Small intestine (tissue), 7 donors: ENCODE results near the gene RFX5. TPM values are rescaled to one million over a fixed set of nuclear protein-coding genes. Genes with fewer than 3 reads are reported as not detected.

Source experiments
- DNase-seq, 2 donors: peaks; one replicate each; pipeline versions ENCODE4 v3.0.0 to v3.0.0-alpha.2; 2013
- FAIRE-seq: peaks from 2 replicates; lab custom pipeline; 2012; peaks lifted over from hg19 to GRCh38; lab: Jason Lieb, UNC
- H3K27ac ChIP-seq, 3 donors: one replicate each; pipeline ENCODE4 v1.5.1; 2013; ENCODE audit warnings: low read length in 2 of 3, mild to moderate bottlenecking in 2 of 3, control low read depth in 1 of 3, inconsistent platforms in 1 of 3, low read depth in 1 of 3, moderate library complexity in 1 of 3
- H3K27me3 ChIP-seq, 3 donors: one replicate each; pipeline ENCODE4 v1.6.1; 2013; ENCODE audit warnings: low read length in 3 of 3, inconsistent platforms in 1 of 3; ENCODE audit not compliant: control insufficient read depth in 3 of 3, insufficient read depth in 3 of 3
- H3K36me3 ChIP-seq, 3 donors: one replicate each; pipeline ENCODE4 v1.6.1; 2013; ENCODE audit warnings: low read length in 3 of 3, inconsistent platforms in 1 of 3, low read depth in 1 of 3, mild to moderate bottlenecking in 1 of 3, moderate library complexity in 1 of 3; ENCODE audit not compliant: control insufficient read depth in 3 of 3, insufficient read depth in 2 of 3
- H3K4me1 ChIP-seq, 3 donors: one replicate each; pipeline ENCODE4 v1.6.1; 2013; ENCODE audit warnings: low read length in 2 of 3, inconsistent platforms in 1 of 3, low read depth in 1 of 3, mild to moderate bottlenecking in 1 of 3, moderate library complexity in 1 of 3; ENCODE audit not compliant: control insufficient read depth in 3 of 3, insufficient read depth in 2 of 3
- H3K4me3 ChIP-seq, 3 donors: one replicate each; pipeline ENCODE4 v1.5.1; 2013; ENCODE audit warnings: low read length in 3 of 3, control low read depth in 1 of 3, inconsistent platforms in 1 of 3, low read depth in 1 of 3, mild to moderate bottlenecking in 1 of 3, moderate library complexity in 1 of 3
- H3K9me3 ChIP-seq, 2 donors: one replicate each; pipeline ENCODE4 v1.6.1; 2013; ENCODE audit warnings: low read depth in 1 of 2, low read length in 1 of 2; ENCODE audit not compliant: control insufficient read depth in 2 of 2, insufficient read depth in 1 of 2
- WGBS, 3 donors: extraction: QIAGEN DNeasy Blood & Tissue Kit; methylation state at CpG; one replicate each; pipeline ENCODE4 v1.1.7; 2013; 5-methylcytosine and 5-hydroxymethylcytosine counted together
- polyA plus RNA-seq, 4 donors: library from polyadenylated mRNA; stranded (reverse) in 3 of 4; unstranded in 1 of 4; fragments of 200-250 nt in 3 of 4; fragments of 120-200 nt in 1 of 4; gene quantifications; one replicate each; pipeline versions ENCODE4 v1.2.1 to v1.2.3, GENCODE V29; 2013
- donor health status: healthy with polysubstance abuse.
- donor health status: control.
- donor health status: control.
- donor health status: Bipolar disorder and iron deficiency.
- donor health status: healthy.

Gene RFX5
- polyA plus RNA-seq, 4 donors = 12.4 to 36.8 (median 25.8) TPM

GRCh38 chr1:151377150-151377884, 30.3 kb upstream of the RFX5 start:
- FAIRE-seq (no peak), DNase-seq (no peak)
- Histone ChIP-seq H3K4me3 (no peak overlapping the region), H3K27ac (no peak overlapping the region), H3K36me3 (no peaks in the 10 kb centered on the region), H3K4me1 (peaks cover 2 to 3% (median 2%) of the 10 kb centered on the region in 3 donors), H3K9me3 (no peaks in the 10 kb centered on the region), H3K27me3 (no peaks in the 10 kb centered on the region)
- WGBS, 3 donors = 44 to 60% (median 45%) methylated on average over 3 of the region's 3 CpGs

DNA sequence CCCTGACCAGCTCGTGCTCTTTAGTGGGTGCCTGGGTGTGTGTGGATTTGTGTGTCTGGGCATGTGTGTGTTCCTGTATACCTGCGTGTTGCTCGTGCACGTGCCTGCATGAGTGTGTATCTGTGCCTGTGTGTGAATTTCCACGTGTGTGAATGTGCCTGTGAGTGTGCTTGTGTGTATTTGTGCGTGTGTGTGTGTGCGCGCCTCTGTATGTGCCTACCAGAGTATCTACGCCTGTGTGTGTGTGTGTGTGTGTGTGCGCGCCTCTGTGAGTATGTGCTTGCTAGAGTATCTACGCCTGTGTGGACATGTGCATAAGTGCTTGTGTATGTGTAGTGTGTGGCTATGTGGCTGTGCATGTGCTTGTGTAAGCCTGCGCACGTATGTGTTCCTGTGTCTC, 26.1 kb upstream of the RFX5 start:
- peaks cover 9 to 35% (median 11%) of the 10 kb centered on the region in 3 donors for H3K4me1 ChIP-seq

DNA sequence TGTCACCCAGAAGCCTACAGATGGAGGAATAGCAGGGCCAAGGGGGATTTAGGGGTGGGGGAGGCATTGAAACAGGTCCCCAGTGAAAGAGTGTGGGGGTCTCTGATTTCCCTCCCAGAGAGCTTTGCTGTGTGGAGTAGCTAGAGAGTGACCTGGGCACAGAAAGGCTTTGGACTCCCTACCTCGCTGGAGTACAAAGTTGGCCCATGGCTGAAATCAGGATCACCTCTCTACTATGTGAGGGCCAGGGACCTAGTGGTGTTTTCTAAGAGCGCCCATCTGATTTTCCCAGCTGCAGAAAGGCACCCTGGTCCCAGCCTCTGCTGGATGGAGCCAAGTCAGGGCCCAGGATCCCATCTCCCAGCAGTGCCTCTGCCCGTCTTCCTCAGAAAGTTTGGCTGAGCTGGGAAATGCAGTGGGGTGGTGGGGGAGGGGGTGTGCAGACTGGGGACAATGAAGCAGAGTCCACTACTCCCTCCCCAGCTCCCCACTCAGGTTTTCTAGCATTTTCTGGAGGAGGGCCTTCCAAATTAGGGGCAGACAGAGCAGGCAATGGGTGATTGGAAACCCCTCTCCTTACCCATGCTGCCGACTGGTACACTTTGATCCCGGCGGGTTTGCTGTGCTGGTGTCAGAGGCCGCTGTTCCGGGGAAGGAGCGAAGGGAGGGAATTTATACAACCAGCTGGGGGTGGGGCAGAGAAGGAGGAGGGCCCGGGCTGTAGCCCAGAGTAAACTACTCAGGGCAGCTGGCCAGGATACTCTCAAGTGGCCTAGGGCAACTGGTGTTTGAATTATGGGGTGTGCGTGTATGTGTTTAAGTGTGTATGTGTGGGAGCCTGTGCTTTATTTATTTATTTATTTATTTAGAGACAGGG, 25.2 kb upstream of the RFX5 start, which contains the start of gene SELENBP1:
TSS of gene SELENBP1 (minus strand) at position 648 of the 877 bp plus-strand sequence. CDS start at position 584, 64 bp downstream.
- H3K36me3 ChIP-seq = peaks cover 0 to 25% (median 3%) of the 10 kb centered on the region in 3 donors
- peak within 1 kb of the TSS; percentile 81 to 89 (median 81) for H3K27ac ChIP-seq
- H3K4me1 ChIP-seq = peaks cover 9 to 35% (median 11%) of the 10 kb centered on the region in 3 donors
- H3K4me3 ChIP-seq = peak within 1 kb of the TSS; percentile 50 to 69 (median 63)
- no peaks in the 10 kb centered on the region for H3K27me3 ChIP-seq
- 10 to 30% (median 29%) methylated on average over 11 of the region's 11 CpGs for WGBS, 3 donors
- DNase-seq (peak; percentile 94 to 98), FAIRE-seq (no peak)
- H3K9me3 ChIP-seq = no peaks in the 10 kb centered on the region

More for the DNA sequence above, 26.1 kb upstream of the RFX5 start:
- FAIRE-seq = no peak
- no peak overlapping the region for H3K4me3 ChIP-seq
- H3K36me3 ChIP-seq = peaks cover 0 to 16% (median 0%) of the 10 kb centered on the region in 3 donors
- H3K9me3 ChIP-seq = no peaks in the 10 kb centered on the region
- DNase-seq = no peak
- H3K27me3 ChIP-seq = no peaks in the 10 kb centered on the region
- H3K27ac ChIP-seq = no peak overlapping the region
- WGBS, 3 donors = 59 to 87% (median 73%) methylated on average over 14 of the region's 14 CpGs

- 5 to 25% (median 15%) methylated on average over 9 of the region's 9 CpGs for WGBS, 3 donors
- no peaks in the 10 kb centered on the region for H3K9me3 ChIP-seq
- no peak for FAIRE-seq
Observed at GRCh38 chr1:151371370-151372057, 24.5 kb upstream of the RFX5 start.

DNA sequence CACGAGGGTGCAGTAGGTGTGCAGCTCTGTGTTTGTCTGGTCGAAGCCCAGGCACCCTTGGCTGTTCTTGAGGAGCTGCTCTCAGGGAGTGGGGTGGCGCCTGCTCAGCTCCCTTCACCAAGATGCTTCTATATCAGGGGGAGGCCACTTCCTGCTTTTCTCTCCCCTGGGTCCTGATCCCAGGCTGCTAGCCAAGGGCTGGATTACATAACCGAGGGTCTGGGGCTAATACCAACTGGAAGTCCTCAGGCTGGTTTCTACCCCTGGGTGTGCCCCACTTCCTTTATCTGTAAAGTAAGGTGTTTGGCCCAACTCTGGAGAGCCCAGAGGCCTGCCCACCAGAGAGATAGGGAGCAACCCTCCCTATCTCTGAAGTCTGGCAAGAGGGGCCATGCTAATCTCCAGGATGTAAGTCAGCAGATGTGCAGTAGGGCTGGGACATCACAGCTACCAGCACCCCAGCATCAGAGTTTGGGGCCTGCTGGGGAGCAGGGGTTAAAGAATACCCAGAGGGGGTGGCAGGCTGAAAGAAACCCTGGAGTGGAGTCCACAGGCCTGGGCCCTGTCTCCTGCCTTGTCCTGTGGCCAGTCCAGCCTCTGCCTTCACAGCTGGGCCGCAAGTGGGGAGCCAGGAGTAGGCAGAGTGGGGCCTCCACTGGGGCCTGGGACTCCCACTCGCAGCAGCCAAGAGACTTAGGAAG, 23.3 kb upstream of the RFX5 start:
- FAIRE-seq (no peak), DNase-seq (peak in 1 of 2 donors; percentile 35)
- H3K27me3 ChIP-seq = no peaks in the 10 kb centered on the region
- H3K4me1 ChIP-seq = peaks cover 9 to 35% (median 11%) of the 10 kb centered on the region in 3 donors
- WGBS, 3 donors = 35 to 53% (median 52%) methylated on average over 6 of the region's 6 CpGs
- H3K4me3 ChIP-seq = peak overlapping the region; percentile 1 to 28 (median 16)
- peak overlapping the region; percentile 2 to 30 (median 15) for H3K27ac ChIP-seq
- no peaks in the 10 kb centered on the region for H3K9me3 ChIP-seq
- H3K36me3 ChIP-seq = peaks cover 2 to 44% (median 3%) of the 10 kb centered on the region in 3 donors

More at GRCh38 chr1:151371370-151372057, 24.5 kb upstream of the RFX5 start:
- H3K4me1 ChIP-seq = peaks cover 9 to 35% (median 11%) of the 10 kb centered on the region in 3 donors
- peak; percentile 60 to 76 for DNase-seq
- H3K27ac ChIP-seq = peak overlapping the region; percentile 81 to 89 (median 81)
- H3K27me3 ChIP-seq = no peaks in the 10 kb centered on the region
- peaks cover 2 to 33% (median 3%) of the 10 kb centered on the region in 3 donors for H3K36me3 ChIP-seq
- peak overlapping the region; percentile 50 to 69 (median 63) for H3K4me3 ChIP-seq

DNA sequence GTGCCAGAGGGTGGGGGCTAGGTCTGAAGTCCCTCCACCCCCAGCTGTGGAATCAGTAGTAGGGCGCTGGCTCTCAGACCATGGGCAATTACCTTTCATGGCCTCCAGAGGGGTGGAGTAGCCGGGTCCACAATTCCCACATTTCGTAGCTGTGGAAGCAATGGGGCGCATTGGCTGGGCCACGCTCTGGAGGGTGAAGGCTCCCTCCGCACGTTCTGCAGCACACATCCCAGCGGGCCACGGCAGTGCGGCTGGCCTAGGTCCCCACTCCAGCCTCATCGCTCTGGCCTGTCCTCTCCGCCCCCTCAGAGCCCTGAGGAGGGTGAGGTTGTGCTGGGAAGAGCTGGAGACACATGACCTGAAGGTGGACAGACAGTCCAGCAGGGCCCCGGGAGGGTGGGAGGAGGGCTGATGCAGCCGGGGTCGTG, 22.6 kb upstream of the RFX5 start:
- DNase-seq = no peak
- peaks cover 9 to 35% (median 11%) of the 10 kb centered on the region in 3 donors for H3K4me1 ChIP-seq

DNA sequence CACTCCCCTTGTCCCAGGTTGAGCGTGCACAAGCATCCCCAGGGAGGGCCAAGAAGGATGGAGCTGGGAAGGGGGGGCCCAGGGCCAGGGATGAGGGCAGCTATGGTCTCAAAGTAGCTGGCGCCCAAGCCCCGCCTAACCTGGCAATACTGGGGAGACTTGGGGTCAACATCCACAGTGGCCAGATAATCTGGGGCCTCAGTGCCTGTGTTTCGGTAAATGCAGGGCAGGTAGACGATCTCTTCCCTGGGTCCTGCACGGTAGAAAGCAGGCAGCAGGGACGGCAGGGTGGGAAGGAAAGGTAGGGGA, 22.2 kb upstream of the RFX5 start:
- peaks cover 3 to 55% (median 9%) of the 10 kb centered on the region in 3 donors for H3K36me3 ChIP-seq
- WGBS, 3 donors = 53 to 85% (median 66%) methylated on average over 7 of the region's 7 CpGs
- FAIRE-seq (no peak), DNase-seq (no peak)
- H3K27me3 ChIP-seq = no peaks in the 10 kb centered on the region
- no peak overlapping the region for H3K27ac ChIP-seq
- no peaks in the 10 kb centered on the region for H3K9me3 ChIP-seq
- H3K4me3 ChIP-seq = no peak overlapping the region
- peaks cover 9 to 35% (median 11%) of the 10 kb centered on the region in 3 donors for H3K4me1 ChIP-seq

More for the DNA sequence above, 22.6 kb upstream of the RFX5 start:
- no peaks in the 10 kb centered on the region for H3K9me3 ChIP-seq
- no peak overlapping the region for H3K27ac ChIP-seq
- H3K36me3 ChIP-seq = peaks cover 3 to 52% (median 8%) of the 10 kb centered on the region in 3 donors
- 61 to 81% (median 74%) methylated on average over 15 of the region's 15 CpGs for WGBS, 3 donors
- H3K27me3 ChIP-seq = no peaks in the 10 kb centered on the region
- no peak overlapping the region for H3K4me3 ChIP-seq
- no peak for FAIRE-seq
